ENCODE data around the gene LIPC. TPM values are rescaled to one million over a fixed set of nuclear protein-coding genes. Genes with fewer than 3 reads are reported as not detected.

LIPC gene
- total RNA-seq: 1 to 10 TPM; 1.5 to 3.9 TPM

DNA sequence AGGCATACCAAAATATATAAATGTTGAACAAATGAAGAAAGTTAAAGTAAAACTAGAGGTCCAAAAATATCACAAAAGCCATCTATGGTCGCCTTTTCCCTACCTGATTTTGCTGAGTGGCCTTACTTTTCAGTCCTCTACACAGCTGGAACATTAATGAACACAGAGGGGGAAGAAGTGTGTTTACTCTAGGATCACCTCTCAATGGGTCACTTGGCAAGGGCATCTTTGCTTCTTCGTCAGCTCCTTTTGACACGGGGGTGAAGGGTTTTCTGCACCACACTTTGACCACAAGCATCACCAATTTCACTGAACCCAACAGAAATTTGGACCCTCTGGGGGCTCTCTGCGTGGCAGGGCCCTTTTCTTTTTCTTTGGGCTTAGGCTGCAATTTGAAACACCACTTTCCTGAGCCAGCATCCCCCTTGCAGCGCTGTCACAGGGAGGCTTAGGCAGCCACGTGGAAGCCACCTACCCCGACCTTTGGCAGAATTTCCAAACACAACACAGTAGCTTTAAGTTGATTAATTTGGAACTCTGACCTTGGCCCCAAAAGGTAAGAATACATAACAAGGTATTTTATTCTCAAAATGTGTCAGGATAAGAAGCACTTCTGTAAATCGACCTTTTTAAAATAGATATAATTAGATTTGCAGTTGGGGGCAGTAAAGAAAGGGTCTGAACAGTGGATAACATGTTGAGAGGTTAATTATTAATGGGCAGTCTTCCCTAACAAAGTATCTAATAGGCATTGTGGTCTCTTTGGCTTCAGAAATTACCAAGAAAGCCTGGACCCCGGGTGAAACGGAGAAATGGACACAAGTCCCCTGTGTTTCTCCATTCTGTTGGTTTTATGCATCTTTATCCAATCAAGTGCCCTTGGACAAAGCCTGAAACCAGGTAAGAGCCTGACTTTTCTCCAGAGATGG, at the start of gene LIPC:
TSS of gene LIPC (plus strand) at position 771 of the 929 bp plus-strand sequence. CDS start at position 813, 42 bp downstream.
- H3K9me3 Mint-ChIP-seq: no peaks in the 10 kb centered on the region
- DNase-seq: no peak
- no peak within 1 kb of the TSS for H3K4me3 Mint-ChIP-seq
- H3K27me3 Mint-ChIP-seq: no peaks in the 10 kb centered on the region
- H3K27ac Mint-ChIP-seq: no peak within 1 kb of the TSS
- H3K4me1 Mint-ChIP-seq: no peaks in the 10 kb centered on the region
- POLR2A ChIA-PET: no interaction called here
- CTCF ChIA-PET: no interaction called here
- no peaks in the 10 kb centered on the region for H3K36me3 Mint-ChIP-seq (ENCODE audit: low read depth)

DNA sequence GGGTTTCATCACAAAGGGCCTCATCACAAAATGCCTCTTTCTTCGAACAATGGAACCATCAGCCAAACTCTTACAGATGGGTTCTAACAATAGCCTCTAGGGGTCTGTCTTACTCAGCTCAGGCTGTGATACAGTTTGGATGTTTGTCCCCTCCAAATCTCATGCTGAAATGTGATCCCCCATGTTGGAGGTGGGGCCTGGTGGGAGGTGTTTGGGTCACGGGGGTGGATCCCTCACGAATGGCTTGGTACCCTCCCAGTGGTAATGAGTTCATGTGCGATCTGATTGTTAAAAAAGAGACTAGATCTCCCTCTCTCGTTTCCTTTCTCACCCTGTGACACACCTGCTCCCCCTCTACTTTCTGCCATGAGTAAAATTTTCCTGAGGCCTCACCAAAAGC, 47.9 kb upstream of the LIPC start:
- DNase-seq: no peak
- CTCF ChIA-PET: no interaction called here
- Mint-ChIP-seq H3K4me1 (no peaks in the 10 kb centered on the region), H3K36me3 (ENCODE audit: low read depth) (no peaks in the 10 kb centered on the region), H3K27ac (no peak overlapping the region), H3K9me3 (peaks cover 4% of the 10 kb centered on the region), H3K27me3 (no peaks in the 10 kb centered on the region), H3K4me3 (no peak overlapping the region)
- POLR2A ChIA-PET: no interaction called here

GRCh38 chr15:58384667-58385066, 47.1 kb upstream of the LIPC start:
- Mint-ChIP-seq H3K27ac (no peak overlapping the region), H3K36me3 (ENCODE audit: low read depth) (no peaks in the 10 kb centered on the region), H3K27me3 (no peaks in the 10 kb centered on the region), H3K4me1 (no peaks in the 10 kb centered on the region), H3K4me3 (no peak overlapping the region), H3K9me3 (no peaks in the 10 kb centered on the region)
- no peak for DNase-seq
- POLR2A ChIA-PET: no interaction called here
- CTCF ChIA-PET: interaction anchor here (0.7 to 1.3 kb wide), 2 partner anchors 8 to 14 kb away, joined by 3 read pairs; no protein-coding TSS in a partner anchor

DNA sequence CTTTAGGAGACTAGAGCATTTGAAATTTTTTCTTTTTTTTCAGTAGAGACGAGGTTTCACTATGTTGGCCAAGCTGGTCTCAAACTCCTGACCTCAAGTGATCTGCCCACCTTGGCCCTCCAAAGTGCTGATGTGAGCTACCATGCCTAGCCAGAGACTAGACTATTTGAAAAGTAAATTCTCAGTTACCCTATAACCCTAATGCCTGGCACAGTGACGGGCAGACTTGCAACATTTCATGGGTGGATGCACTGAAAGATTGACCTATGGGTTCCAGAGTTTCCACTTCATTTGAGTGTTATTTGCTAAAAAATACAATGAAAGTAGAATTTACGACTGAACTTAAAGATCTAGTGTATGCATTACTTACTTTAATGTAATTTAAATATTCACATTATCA, 45.7 kb upstream of the LIPC start:
- H3K36me3 Mint-ChIP-seq (ENCODE audit: low read depth): no peaks in the 10 kb centered on the region
- no peak for DNase-seq
- no peak overlapping the region for H3K27ac Mint-ChIP-seq
- ChIA-PET CTCF (interaction anchor here (0.9 kb wide), 2 partner anchors 26 to 53 kb away, joined by 3 read pairs; no protein-coding TSS in a partner anchor), POLR2A (no interaction called here)
- H3K4me3 Mint-ChIP-seq: no peak overlapping the region
- H3K27me3 Mint-ChIP-seq: no peaks in the 10 kb centered on the region
- H3K4me1 Mint-ChIP-seq: no peaks in the 10 kb centered on the region
- no peaks in the 10 kb centered on the region for H3K9me3 Mint-ChIP-seq

GRCh38 chr15:58386641-58387040, 45.1 kb upstream of the LIPC start:
- no peak for DNase-seq
- POLR2A ChIA-PET: no interaction called here
- CTCF ChIA-PET: interaction anchor here (0.9 kb wide), 2 partner anchors 27 to 54 kb away, joined by 3 read pairs; no protein-coding TSS in a partner anchor
- H3K4me1 Mint-ChIP-seq: no peaks in the 10 kb centered on the region
- no peaks in the 10 kb centered on the region for H3K27me3 Mint-ChIP-seq
- H3K27ac Mint-ChIP-seq: no peak overlapping the region
- H3K4me3 Mint-ChIP-seq: no peak overlapping the region
- no peaks in the 10 kb centered on the region for H3K9me3 Mint-ChIP-seq
- H3K36me3 Mint-ChIP-seq (ENCODE audit: low read depth): no peaks in the 10 kb centered on the region

GRCh38 chr15:58387130-58387529, 44.7 kb upstream of the LIPC start:
- POLR2A ChIA-PET: no interaction called here
- Mint-ChIP-seq H3K4me1 (no peaks in the 10 kb centered on the region), H3K4me3 (no peak overlapping the region), H3K27me3 (no peaks in the 10 kb centered on the region), H3K27ac (no peak overlapping the region), H3K9me3 (no peaks in the 10 kb centered on the region), H3K36me3 (ENCODE audit: low read depth) (no peaks in the 10 kb centered on the region)
- CTCF ChIA-PET: interaction anchor here (0.9 kb wide), 1 partner anchor 27 kb away, joined by 3 read pairs; no protein-coding TSS in a partner anchor
- DNase-seq: no peak

DNA sequence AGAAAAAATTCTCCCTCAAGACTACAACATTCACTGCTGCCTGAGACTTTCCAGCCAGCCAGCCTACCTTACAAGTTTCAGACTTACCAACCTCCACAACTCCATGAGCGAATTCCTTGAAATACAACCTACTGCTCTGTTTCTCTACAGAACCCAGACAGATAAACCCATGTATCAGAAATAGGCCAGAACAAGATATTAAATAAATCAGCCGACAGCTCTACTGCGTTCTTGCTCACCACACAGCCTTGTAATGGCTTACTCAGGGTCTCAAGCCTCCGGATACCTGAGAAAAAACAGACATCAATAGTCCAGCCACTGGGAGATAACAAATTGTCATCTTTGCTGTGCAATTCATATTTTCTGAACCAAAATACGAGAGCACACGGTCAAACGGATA, 43.6 kb upstream of the LIPC start:
- Mint-ChIP-seq H3K4me1 (no peaks in the 10 kb centered on the region), H3K36me3 (ENCODE audit: low read depth) (no peaks in the 10 kb centered on the region), H3K27me3 (no peaks in the 10 kb centered on the region), H3K4me3 (no peak overlapping the region), H3K27ac (no peak overlapping the region), H3K9me3 (no peaks in the 10 kb centered on the region)
- ChIA-PET CTCF (no interaction called here), POLR2A (no interaction called here)
- DNase-seq: no peak

- ChIA-PET CTCF (interaction anchor here (0.7 kb wide), 1 partner anchor 69 kb away, joined by 3 read pairs; no protein-coding TSS in a partner anchor), POLR2A (no interaction called here)
- DNase-seq: no peak
- H3K36me3 Mint-ChIP-seq (ENCODE audit: low read depth): no peaks in the 10 kb centered on the region
- no peaks in the 10 kb centered on the region for H3K9me3 Mint-ChIP-seq
- H3K4me3 Mint-ChIP-seq: no peak overlapping the region
- H3K27ac Mint-ChIP-seq: no peak overlapping the region
- peaks cover 3% of the 10 kb centered on the region for H3K27me3 Mint-ChIP-seq
- H3K4me1 Mint-ChIP-seq: no peaks in the 10 kb centered on the region
Observed at GRCh38 chr15:58390118-58390517, 41.7 kb upstream of the LIPC start.

GRCh38 chr15:58390655-58391054, 41.1 kb upstream of the LIPC start:
- DNase-seq: no peak
- Mint-ChIP-seq H3K4me3 (no peak overlapping the region), H3K27me3 (peaks cover 3% of the 10 kb centered on the region), H3K27ac (no peak overlapping the region), H3K9me3 (no peaks in the 10 kb centered on the region), H3K4me1 (no peaks in the 10 kb centered on the region), H3K36me3 (ENCODE audit: low read depth) (no peaks in the 10 kb centered on the region)
- POLR2A ChIA-PET: no interaction called here
- CTCF ChIA-PET: interaction anchor here (0.7 kb wide), 1 partner anchor 68 kb away, joined by 3 read pairs; no protein-coding TSS in a partner anchor

GRCh38 chr15:58391088-58391487, 40.7 kb upstream of the LIPC start:
- ChIA-PET CTCF (no interaction called here), POLR2A (no interaction called here)
- Mint-ChIP-seq H3K27me3 (peaks cover 5% of the 10 kb centered on the region), H3K36me3 (ENCODE audit: low read depth) (no peaks in the 10 kb centered on the region), H3K9me3 (no peaks in the 10 kb centered on the region), H3K27ac (no peak overlapping the region), H3K4me3 (no peak overlapping the region), H3K4me1 (no peaks in the 10 kb centered on the region)
- no peak for DNase-seq

- CTCF ChIA-PET: no interaction called here
Observed at GRCh38 chr15:58392141-58392540, 39.6 kb upstream of the LIPC start.

GRCh38 chr15:58392611-58393161, 39.1 kb upstream of the LIPC start:
- Mint-ChIP-seq H3K36me3 (ENCODE audit: low read depth) (no peaks in the 10 kb centered on the region), H3K9me3 (no peaks in the 10 kb centered on the region), H3K4me3 (no peak overlapping the region), H3K27me3 (peaks cover 5% of the 10 kb centered on the region), H3K27ac (no peak overlapping the region), H3K4me1 (no peaks in the 10 kb centered on the region)
- ChIA-PET CTCF (no interaction called here), POLR2A (no interaction called here)
- no peak for DNase-seq

More at GRCh38 chr15:58392141-58392540, 39.6 kb upstream of the LIPC start:
- peaks cover 5% of the 10 kb centered on the region for H3K27me3 Mint-ChIP-seq
- H3K27ac Mint-ChIP-seq: no peak overlapping the region
- no peaks in the 10 kb centered on the region for H3K4me1 Mint-ChIP-seq
- no peak for DNase-seq
- POLR2A ChIA-PET: no interaction called here
- no peaks in the 10 kb centered on the region for H3K9me3 Mint-ChIP-seq
- no peak overlapping the region for H3K4me3 Mint-ChIP-seq
- H3K36me3 Mint-ChIP-seq (ENCODE audit: low read depth): no peaks in the 10 kb centered on the region

- H3K27ac Mint-ChIP-seq: no peak overlapping the region
- no peaks in the 10 kb centered on the region for H3K36me3 Mint-ChIP-seq (ENCODE audit: low read depth)
- no peak overlapping the region for H3K4me3 Mint-ChIP-seq
- H3K27me3 Mint-ChIP-seq: peaks cover 5% of the 10 kb centered on the region
- no peaks in the 10 kb centered on the region for H3K4me1 Mint-ChIP-seq
- DNase-seq: no peak
- H3K9me3 Mint-ChIP-seq: no peaks in the 10 kb centered on the region
- CTCF ChIA-PET: no interaction called here
- POLR2A ChIA-PET: no interaction called here
Observed at GRCh38 chr15:58393241-58393662, 38.5 kb upstream of the LIPC start.

Measured in activated CD4-positive, alpha-beta T cell treated with anti-CD3 and anti-CD28 coated beads, Interleukin-2, amount 10 ng/mL, durations not matched to agents 7 days and 5 days (primary cell).